Right lobe of liver (tissue), 6 donors: ENCODE data around the gene TUBB2B. TPM values are rescaled to one million over a fixed set of nuclear protein-coding genes. Genes with fewer than 3 reads are reported as not detected.

ENCODE experiments used
- ATAC-seq, 4 donors: fragments of 200-7000 bp; cut with Tn5 transposase; one replicate each; pipeline ENCODE4 v1.9.1; 2020; ENCODE audit warnings: mild to moderate bottlenecking in 4 of 4, moderate library complexity in 4 of 4
- DNase-seq, 3 donors: peaks; one replicate each; pipeline ENCODE4 v3.0.0-alpha.2; 2020
- H3K27ac ChIP-seq, 3 donors: fragments of 200-600 bp; one replicate each; pipeline ENCODE4 v1.8.0; 2022
- H3K27me3 ChIP-seq, 2 donors: fragments of 200-600 bp; one replicate each; pipeline ENCODE4 v1.8.0; 2022
- H3K36me3 ChIP-seq, 4 donors: fragments of 200-600 bp; sonication (generic) in 1 of 4; one replicate each; pipeline versions ENCODE4 v1.5.1 to v1.8.0; 2017 to 2022; ENCODE audit warnings: control low read depth in 1 of 4
- H3K4me1 ChIP-seq, 4 donors: fragments of 200-600 bp; sonication (generic) in 1 of 4; one replicate each; pipeline versions ENCODE4 v1.5.1 to v1.8.0; 2017 to 2022; ENCODE audit warnings: control low read depth in 1 of 4
- H3K4me3 ChIP-seq, 3 donors: fragments of 200-600 bp; one replicate each; pipeline ENCODE4 v1.8.0; 2022
- H3K9me3 ChIP-seq, 4 donors: fragments of 200-600 bp; sonication (generic) in 1 of 4; one replicate each; pipeline versions ENCODE4 v1.5.1 to v1.8.0; 2017 to 2022; ENCODE audit warnings: control low read depth in 1 of 4
- POLR2A ChIP-seq: fragments of 450-650 bp; IDR thresholded peaks from one replicate; pipeline ENCODE4 v1.6.1; 2017; ENCODE audit warnings: antibody characterized with exemption, mild to moderate bottlenecking
- WGBS: methylation state at CpG from one replicate; pipeline ENCODE4 v1.1.6; 2018; ENCODE audit warnings: low coverage, low lambda C conversion rate; ENCODE audit not compliant: insufficient coverage; ENCODE audit errors: missing lambda C conversion rate; 5-methylcytosine and 5-hydroxymethylcytosine counted together
- intact Hi-C, 2 donors: fragments of 100-400 bp; cut with DNase I; formaldehyde crosslinking; loops; one replicate each; pipeline versions ENCODE4 v1.11.2 to v1.14.1; 2022
- total RNA-seq, 6 experiments: library from RNA; depleted of rRNA in 2 of 6; stranded (reverse); fragments of >200 nt in 2 of 6; fragmentation: NEBNext Ultra II Directional in 3 of 6; extraction: Animal tissue kit (Norgen Biotek cat#: 25700) in 3 of 6; gene quantifications; one replicate each; pipeline versions ENCODE4 v1.1.0 to v1.2.4, GENCODE V29; 2016 to 2023
- TF ChIP-seq, protein P1 (sequence below), 4 donors: fragments of 200-600 bp in 3 of 4; fragments of 450-650 bp in 1 of 4; IDR thresholded peaks; one replicate each; pipeline versions ENCODE4 v1.5.1 to v1.8.0; 2016 to 2022; ENCODE audit warnings: antibody characterized with exemption in 4 of 4, mild to moderate bottlenecking in 2 of 4
- donor health status: DM: no; HTN: yes; CAD: no.
- donor health status: DM: no; HTN: no; CAD: no.
- donor health status: DM: no; HTN: no; CAD: no.
- donor health status: DM: no; HTN: yes; CAD: no.
- donor health status: DM: no; HTN: yes; CAD: no.

TUBB2B gene
- total RNA-seq, 6 experiments from 2014 or later: 1.0 to 3.9 (median 2.5) TPM

GRCh38 chr6:3251462-3252314 is 24.2 kb upstream of the TUBB2B start:
- Histone ChIP-seq H3K36me3 (no peaks in the 10 kb centered on the region), H3K9me3 (no peaks in the 10 kb centered on the region), H3K27me3 (no peaks in the 10 kb centered on the region), H3K27ac (no peak overlapping the region), H3K4me3 (no peak overlapping the region), H3K4me1 (no peaks in the 10 kb centered on the region)
- peak; percentile 94 to 99 (median 96) for ATAC-seq
- intact Hi-C loops: loop anchor here (5.0 to 10.0 kb wide), 2 partner anchors 124 to 127 kb away; no protein-coding TSS in a partner anchor
- WGBS: 15% methylated on average over 15 of the region's 20 CpGs
- peak; percentile 77 to 84 (median 81) for DNase-seq
- no peak for TF ChIP-seq POLR2A
- TF ChIP-seq, protein P1, sequence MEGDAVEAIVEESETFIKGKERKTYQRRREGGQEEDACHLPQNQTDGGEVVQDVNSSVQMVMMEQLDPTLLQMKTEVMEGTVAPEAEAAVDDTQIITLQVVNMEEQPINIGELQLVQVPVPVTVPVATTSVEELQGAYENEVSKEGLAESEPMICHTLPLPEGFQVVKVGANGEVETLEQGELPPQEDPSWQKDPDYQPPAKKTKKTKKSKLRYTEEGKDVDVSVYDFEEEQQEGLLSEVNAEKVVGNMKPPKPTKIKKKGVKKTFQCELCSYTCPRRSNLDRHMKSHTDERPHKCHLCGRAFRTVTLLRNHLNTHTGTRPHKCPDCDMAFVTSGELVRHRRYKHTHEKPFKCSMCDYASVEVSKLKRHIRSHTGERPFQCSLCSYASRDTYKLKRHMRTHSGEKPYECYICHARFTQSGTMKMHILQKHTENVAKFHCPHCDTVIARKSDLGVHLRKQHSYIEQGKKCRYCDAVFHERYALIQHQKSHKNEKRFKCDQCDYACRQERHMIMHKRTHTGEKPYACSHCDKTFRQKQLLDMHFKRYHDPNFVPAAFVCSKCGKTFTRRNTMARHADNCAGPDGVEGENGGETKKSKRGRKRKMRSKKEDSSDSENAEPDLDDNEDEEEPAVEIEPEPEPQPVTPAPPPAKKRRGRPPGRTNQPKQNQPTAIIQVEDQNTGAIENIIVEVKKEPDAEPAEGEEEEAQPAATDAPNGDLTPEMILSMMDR (IDR thresholded peaks at IDR 0.05): peak; percentile 94 to 98 (median 97)

DNA sequence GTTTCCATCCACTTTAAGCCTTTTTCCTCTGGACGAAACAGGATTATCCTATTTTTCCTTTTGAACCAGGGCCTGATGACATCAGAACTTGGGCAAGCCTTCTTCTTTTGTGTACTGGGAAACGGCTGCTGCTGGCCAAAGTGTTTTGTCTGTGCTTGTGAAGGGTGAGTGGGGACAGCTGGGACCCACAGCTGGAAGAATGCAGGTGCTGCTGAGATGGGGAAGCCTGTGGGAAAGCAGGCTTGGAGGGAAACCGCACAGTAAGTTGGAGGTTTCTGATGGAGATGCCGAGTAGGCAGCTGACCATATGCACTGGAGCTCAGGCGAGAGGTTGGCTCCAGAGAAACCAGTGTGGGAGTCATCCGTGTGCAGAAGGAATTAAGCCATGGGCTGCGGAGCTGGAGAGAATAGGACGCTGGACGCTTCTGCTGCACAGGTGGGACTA is 22.8 kb upstream of the TUBB2B start:
- WGBS: 89% methylated on average over 9 of the region's 9 CpGs
- intact Hi-C loops: loop anchor here (5.0 to 10.0 kb wide), 2 partner anchors 123 to 125 kb away; no protein-coding TSS in a partner anchor
- TF ChIP-seq, protein P1 (IDR thresholded peaks at IDR 0.05): no peak
- DNase-seq (no peak), ATAC-seq (no peak)
- H3K4me3 ChIP-seq: no peak overlapping the region
- H3K36me3 ChIP-seq: no peaks in the 10 kb centered on the region
- no peaks in the 10 kb centered on the region for H3K9me3 ChIP-seq
- H3K27me3 ChIP-seq: no peaks in the 10 kb centered on the region
- H3K4me1 ChIP-seq: peaks cover 0 to 6% (median 2%) of the 10 kb centered on the region in 4 donors
- no peak overlapping the region for H3K27ac ChIP-seq

DNA sequence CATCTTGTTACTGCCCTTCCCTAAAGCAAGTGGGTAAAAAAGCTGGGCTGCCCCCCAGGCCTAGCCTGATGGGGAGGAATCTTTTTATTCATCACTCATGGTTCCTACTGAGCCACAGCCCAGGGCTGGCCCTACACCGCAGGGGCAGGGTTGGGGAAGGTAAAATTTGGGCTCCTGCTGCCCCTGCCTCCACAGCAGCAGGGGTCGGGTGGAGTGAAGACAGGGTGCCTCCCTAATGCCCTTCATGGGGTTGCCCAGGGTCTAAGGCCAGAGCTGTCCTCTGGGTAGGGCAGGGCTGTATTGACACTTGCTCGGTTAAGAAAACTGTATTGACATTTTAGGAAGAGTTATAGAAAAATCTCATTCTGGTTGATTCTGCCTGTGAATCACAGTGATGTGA is 22.4 kb upstream of the TUBB2B start:
- TF ChIP-seq, protein P1 (IDR thresholded peaks at IDR 0.05): no peak
- no peak for TF ChIP-seq POLR2A
- DNase-seq: no peak
- no peak for ATAC-seq
- Histone ChIP-seq H3K36me3 (no peaks in the 10 kb centered on the region), H3K9me3 (no peaks in the 10 kb centered on the region), H3K4me1 (peaks cover 0 to 9% (median 2%) of the 10 kb centered on the region in 4 donors), H3K27me3 (no peaks in the 10 kb centered on the region), H3K4me3 (no peak overlapping the region), H3K27ac (no peak overlapping the region)
- intact Hi-C loops: loop anchor here (5.0 to 10.0 kb wide), 2 partner anchors 123 to 125 kb away; no protein-coding TSS in a partner anchor
- 89% methylated on average over 3 of the region's 3 CpGs for WGBS

GRCh38 chr6:3247255-3248146 is 20.0 kb upstream of the TUBB2B start:
- 62% methylated on average over 18 of the region's 36 CpGs for WGBS
- Histone ChIP-seq H3K27ac (no peak overlapping the region), H3K4me3 (no peak overlapping the region), H3K9me3 (no peaks in the 10 kb centered on the region), H3K4me1 (peaks cover 0 to 11% (median 2%) of the 10 kb centered on the region in 4 donors), H3K36me3 (no peaks in the 10 kb centered on the region), H3K27me3 (no peaks in the 10 kb centered on the region)
- intact Hi-C loops: no loop called here
- TF ChIP-seq POLR2A: no peak
- TF ChIP-seq, protein P1 (IDR thresholded peaks at IDR 0.05): no peak
- DNase-seq (peak in 1 of 3 donors; percentile 44), ATAC-seq (peak in 1 of 4 donors; percentile 4)
